WTC11 (cell line): ENCODE results near the gene ZBTB7B. TPM values are rescaled to one million over a fixed set of nuclear protein-coding genes. Genes with fewer than 3 reads are reported as not detected.

Experiments
- ATAC-seq: fragments of 200-7000 bp; cut with Tn5 transposase; 2 replicates; pipeline ENCODE4 v1.10.0; 2021; ENCODE audit warnings: mild to moderate bottlenecking, moderate library complexity
- CTCF ChIA-PET: fragments of 300-600 bp; sonication (Branson Sonifier 250); formaldehyde crosslinking; loops from one replicate; lab custom pipeline; 2021; ENCODE audit warnings: antibody characterized with exemption; lab: Charles Lee
- POLR2A ChIA-PET: fragments of 350-600 bp; sonication (Branson Sonifier 250); formaldehyde crosslinking; loops from one replicate; lab custom pipeline; 2021; ENCODE audit warnings: antibody characterized with exemption; lab: Charles Lee
- DNase-seq: peaks from one replicate; pipeline ENCODE4 v3.0.0; 2021; ENCODE audit warnings: low spot score
- H3K27ac Mint-ChIP-seq: 2 replicates; pipeline ENCODE4 v1.8.0; 2021; ENCODE audit warnings: mixed read lengths
- H3K27me3 Mint-ChIP-seq: 2 replicates; pipeline ENCODE4 v1.8.0; 2021; ENCODE audit warnings: low read depth, mild to moderate bottlenecking, moderate library complexity, mixed read lengths
- H3K36me3 Mint-ChIP-seq: 2 replicates; pipeline ENCODE4 v1.8.0; 2021; ENCODE audit warnings: mixed read lengths
- H3K4me1 Mint-ChIP-seq: 2 replicates; pipeline ENCODE4 v1.8.0; 2022; ENCODE audit warnings: mixed read lengths
- H3K4me3 Mint-ChIP-seq: 2 replicates; pipeline ENCODE4 v1.8.0; 2021; ENCODE audit warnings: mild to moderate bottlenecking, moderate library complexity, mixed read lengths
- H3K9me3 Mint-ChIP-seq: 2 replicates; pipeline ENCODE4 v1.8.0; 2021; ENCODE audit warnings: mixed read lengths
- KAT7 ChIP-seq: sonication (generic); formaldehyde crosslinking; IDR thresholded peaks from 2 replicates; pipeline ENCODE4 v1.8.1; 2023; ENCODE audit warnings: missing genetic modification reagents, mild to moderate bottlenecking, borderline replicate concordance
- MXD4 ChIP-seq: fragments of 250-450 bp; sonication (Bioruptor Pico); IDR thresholded peaks from 2 replicates; pipeline ENCODE4 v1.8.0; 2021; ENCODE audit warnings: mild to moderate bottlenecking, moderate library complexity, borderline replicate concordance
- NFE2L1 ChIP-seq: sonication (generic); formaldehyde crosslinking; IDR thresholded peaks from 2 replicates; pipeline ENCODE4 v1.8.1; 2023; ENCODE audit warnings: missing genetic modification reagents
- NFYB ChIP-seq: sonication (generic); formaldehyde crosslinking; conservative IDR thresholded peaks from 2 replicates; pipeline ENCODE4 v1.8.0; 2022; ENCODE audit warnings: low read depth, missing genetic modification reagents
- PRRX2 ChIP-seq: fragments of 250-450 bp; sonication (Bioruptor Pico); IDR thresholded peaks from 2 replicates; pipeline ENCODE4 v1.8.0; 2021; ENCODE audit warnings: mild to moderate bottlenecking
- SMAD3 ChIP-seq: sonication (generic); formaldehyde crosslinking; IDR thresholded peaks from 2 replicates; pipeline ENCODE4 v1.8.0; 2022; ENCODE audit warnings: missing genetic modification reagents, mild to moderate bottlenecking, borderline replicate concordance
- SP1 ChIP-seq: sonication (generic); formaldehyde crosslinking; conservative IDR thresholded peaks from 2 replicates; pipeline ENCODE4 v1.8.1; 2022; ENCODE audit warnings: missing genetic modification reagents
- ZNF232 ChIP-seq: sonication (generic); formaldehyde crosslinking; IDR thresholded peaks from 2 replicates; pipeline ENCODE4 v1.8.0; 2022; ENCODE audit warnings: mild to moderate bottlenecking, missing genetic modification reagents
- ZNF396 ChIP-seq: fragments of 250-450 bp; sonication (Bioruptor Pico); IDR thresholded peaks from 2 replicates; pipeline ENCODE4 v1.8.0; 2021; ENCODE audit warnings: mild to moderate bottlenecking, moderate library complexity, borderline replicate concordance
- ZNF423 ChIP-seq: fragments of 250-450 bp; sonication (Bioruptor Pico); IDR thresholded peaks from 2 replicates; pipeline ENCODE4 v2.1.2; 2022; ENCODE audit warnings: mild to moderate bottlenecking, moderate library complexity
- total RNA-seq: library from RNA; stranded (reverse); gene quantifications from 3 replicates; pipeline ENCODE4 v1.2.3, GENCODE V29; 2021
- TF ChIP-seq, protein P1 (sequence below): sonication (generic); formaldehyde crosslinking; IDR thresholded peaks from 2 replicates; pipeline ENCODE4 v1.8.1; 2023; ENCODE audit warnings: mild to moderate bottlenecking, missing genetic modification reagents
- TF ChIP-seq, protein P2 (sequence below): sonication (generic); formaldehyde crosslinking; IDR thresholded peaks from 2 replicates; pipeline ENCODE4 v1.8.1; 2022; ENCODE audit warnings: missing genetic modification reagents, borderline replicate concordance
- TF ChIP-seq, protein P3 (sequence below): sonication (generic); formaldehyde crosslinking; IDR thresholded peaks from 2 replicates; pipeline ENCODE4 v1.8.0; 2023; ENCODE audit warnings: mild to moderate bottlenecking, missing genetic modification reagents
- TF ChIP-seq, protein P4 (sequence below): fragments of 250-450 bp; sonication (Bioruptor Pico); IDR thresholded peaks from 2 replicates; pipeline ENCODE4 v1.9.0; 2021; ENCODE audit warnings: mild to moderate bottlenecking
- TF ChIP-seq, protein P5 (sequence below): sonication (generic); formaldehyde crosslinking; IDR thresholded peaks from 2 replicates; pipeline ENCODE4 v1.8.1; 2023; ENCODE audit warnings: mild to moderate bottlenecking, missing genetic modification reagents, borderline replicate concordance
- TF ChIP-seq, protein P6 (sequence below): sonication (generic); formaldehyde crosslinking; IDR thresholded peaks from 2 replicates; pipeline ENCODE4 v1.8.1; 2022; ENCODE audit warnings: low read depth, missing genetic modification reagents, borderline replicate concordance

The ZBTB7B gene
- total RNA-seq, 1 experiment from 2014 or later: 29.8 TPM

DNA sequence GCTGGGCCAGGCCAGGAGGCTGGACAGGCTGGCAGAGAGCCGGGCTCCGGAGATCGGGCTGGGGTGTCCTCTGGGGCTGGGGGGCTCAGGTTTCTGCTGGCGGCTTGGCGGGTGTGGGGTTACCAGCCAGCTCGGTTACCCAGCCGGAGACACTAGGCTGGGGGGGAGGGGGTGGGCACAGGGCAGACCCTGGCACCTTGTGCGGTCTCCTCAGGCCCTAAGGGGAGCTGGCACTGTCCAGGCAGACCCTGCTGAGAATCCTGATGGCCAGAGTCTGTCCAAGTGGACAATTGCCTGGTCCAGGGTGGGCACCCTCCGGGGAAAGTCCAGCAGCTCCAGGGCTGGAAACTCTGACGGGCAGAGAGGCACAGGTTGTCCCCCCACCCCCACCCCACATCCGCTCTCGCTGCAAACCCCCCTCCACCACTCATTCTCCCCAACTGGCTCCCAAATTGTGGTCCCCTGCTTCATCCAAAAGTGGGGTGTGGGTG lies 6.7 kb downstream of the ZBTB7B start (continued):
- TF ChIP-seq, protein P1, sequence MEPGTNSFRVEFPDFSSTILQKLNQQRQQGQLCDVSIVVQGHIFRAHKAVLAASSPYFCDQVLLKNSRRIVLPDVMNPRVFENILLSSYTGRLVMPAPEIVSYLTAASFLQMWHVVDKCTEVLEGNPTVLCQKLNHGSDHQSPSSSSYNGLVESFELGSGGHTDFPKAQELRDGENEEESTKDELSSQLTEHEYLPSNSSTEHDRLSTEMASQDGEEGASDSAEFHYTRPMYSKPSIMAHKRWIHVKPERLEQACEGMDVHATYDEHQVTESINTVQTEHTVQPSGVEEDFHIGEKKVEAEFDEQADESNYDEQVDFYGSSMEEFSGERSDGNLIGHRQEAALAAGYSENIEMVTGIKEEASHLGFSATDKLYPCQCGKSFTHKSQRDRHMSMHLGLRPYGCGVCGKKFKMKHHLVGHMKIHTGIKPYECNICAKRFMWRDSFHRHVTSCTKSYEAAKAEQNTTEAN (CRISPR knock-in tag): no peak
- TF ChIP-seq ZNF232 (CRISPR knock-in tag): no peak

DNA sequence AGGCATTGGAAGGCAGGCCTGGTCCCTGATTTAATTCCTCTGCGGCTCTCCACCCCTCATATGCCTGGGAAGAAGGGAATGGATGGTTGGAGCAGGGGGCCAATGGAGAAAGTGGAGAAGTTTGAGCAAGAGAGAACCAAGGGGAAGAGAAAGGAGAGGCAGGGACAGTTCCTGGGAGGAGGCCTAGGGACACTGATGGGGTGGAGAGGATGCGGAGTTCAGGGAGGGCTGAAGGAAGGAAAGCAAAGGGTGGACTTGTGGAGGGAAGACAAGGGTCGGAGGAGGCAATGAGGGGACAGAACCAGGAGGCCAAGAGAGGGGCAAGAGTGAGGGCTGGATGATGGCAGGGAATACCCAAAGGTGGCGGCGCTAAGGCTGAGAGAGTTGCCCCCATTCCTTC lies 7.1 kb downstream of the ZBTB7B start:
- Mint-ChIP-seq H3K9me3 (no peaks in the 10 kb centered on the region), H3K27me3 (no peaks in the 10 kb centered on the region), H3K4me3 (no peak overlapping the region; the same call in 1 of the 2 replicates), H3K4me1 (peaks cover 56% of the 10 kb centered on the region), H3K27ac (no peak overlapping the region; the same call in 1 of the 2 replicates), H3K36me3 (peaks cover 4% of the 10 kb centered on the region; the same call in 1 of the 2 replicates)
- CTCF ChIA-PET: interaction anchor here (1.1 to 4.3 kb wide), 3 partner anchors 7 to 52 kb away, joined by 8 to 58 read pairs (median 23); partner anchors contain the start of gene ADAM15
- TF ChIP-seq SMAD3 (no peak), ZNF423 (CRISPR knock-in tag) (no peak), PRRX2 (CRISPR knock-in tag) (no peak), MXD4 (CRISPR knock-in tag) (no peak), NFE2L1 (no peak), SP1 (CRISPR knock-in tag) (no peak)
- TF ChIP-seq, protein P2, sequence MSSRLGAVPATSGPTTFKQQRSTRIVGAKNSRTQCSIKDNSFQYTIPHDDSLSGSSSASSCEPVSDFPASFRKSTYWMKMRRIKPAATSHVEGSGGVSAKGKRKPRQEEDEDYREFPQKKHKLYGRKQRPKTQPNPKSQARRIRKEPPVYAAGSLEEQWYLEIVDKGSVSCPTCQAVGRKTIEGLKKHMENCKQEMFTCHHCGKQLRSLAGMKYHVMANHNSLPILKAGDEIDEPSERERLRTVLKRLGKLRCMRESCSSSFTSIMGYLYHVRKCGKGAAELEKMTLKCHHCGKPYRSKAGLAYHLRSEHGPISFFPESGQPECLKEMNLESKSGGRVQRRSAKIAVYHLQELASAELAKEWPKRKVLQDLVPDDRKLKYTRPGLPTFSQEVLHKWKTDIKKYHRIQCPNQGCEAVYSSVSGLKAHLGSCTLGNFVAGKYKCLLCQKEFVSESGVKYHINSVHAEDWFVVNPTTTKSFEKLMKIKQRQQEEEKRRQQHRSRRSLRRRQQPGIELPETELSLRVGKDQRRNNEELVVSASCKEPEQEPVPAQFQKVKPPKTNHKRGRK (CRISPR knock-in tag): no peak
- TF ChIP-seq, protein P3, sequence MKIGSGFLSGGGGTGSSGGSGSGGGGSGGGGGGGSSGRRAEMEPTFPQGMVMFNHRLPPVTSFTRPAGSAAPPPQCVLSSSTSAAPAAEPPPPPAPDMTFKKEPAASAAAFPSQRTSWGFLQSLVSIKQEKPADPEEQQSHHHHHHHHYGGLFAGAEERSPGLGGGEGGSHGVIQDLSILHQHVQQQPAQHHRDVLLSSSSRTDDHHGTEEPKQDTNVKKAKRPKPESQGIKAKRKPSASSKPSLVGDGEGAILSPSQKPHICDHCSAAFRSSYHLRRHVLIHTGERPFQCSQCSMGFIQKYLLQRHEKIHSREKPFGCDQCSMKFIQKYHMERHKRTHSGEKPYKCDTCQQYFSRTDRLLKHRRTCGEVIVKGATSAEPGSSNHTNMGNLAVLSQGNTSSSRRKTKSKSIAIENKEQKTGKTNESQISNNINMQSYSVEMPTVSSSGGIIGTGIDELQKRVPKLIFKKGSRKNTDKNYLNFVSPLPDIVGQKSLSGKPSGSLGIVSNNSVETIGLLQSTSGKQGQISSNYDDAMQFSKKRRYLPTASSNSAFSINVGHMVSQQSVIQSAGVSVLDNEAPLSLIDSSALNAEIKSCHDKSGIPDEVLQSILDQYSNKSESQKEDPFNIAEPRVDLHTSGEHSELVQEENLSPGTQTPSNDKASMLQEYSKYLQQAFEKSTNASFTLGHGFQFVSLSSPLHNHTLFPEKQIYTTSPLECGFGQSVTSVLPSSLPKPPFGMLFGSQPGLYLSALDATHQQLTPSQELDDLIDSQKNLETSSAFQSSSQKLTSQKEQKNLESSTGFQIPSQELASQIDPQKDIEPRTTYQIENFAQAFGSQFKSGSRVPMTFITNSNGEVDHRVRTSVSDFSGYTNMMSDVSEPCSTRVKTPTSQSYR (CRISPR knock-in tag): no peak
- TF ChIP-seq, protein P4, sequence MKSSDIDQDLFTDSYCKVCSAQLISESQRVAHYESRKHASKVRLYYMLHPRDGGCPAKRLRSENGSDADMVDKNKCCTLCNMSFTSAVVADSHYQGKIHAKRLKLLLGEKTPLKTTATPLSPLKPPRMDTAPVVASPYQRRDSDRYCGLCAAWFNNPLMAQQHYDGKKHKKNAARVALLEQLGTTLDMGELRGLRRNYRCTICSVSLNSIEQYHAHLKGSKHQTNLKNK (CRISPR knock-in tag): no peak
- ATAC-seq (no peak), DNase-seq (no peak)
- POLR2A ChIA-PET: interaction anchor here (1.3 kb wide), 1 partner anchor 39 kb away, joined by 3 read pairs; the partner anchor contains the start of gene SHC1

DNA sequence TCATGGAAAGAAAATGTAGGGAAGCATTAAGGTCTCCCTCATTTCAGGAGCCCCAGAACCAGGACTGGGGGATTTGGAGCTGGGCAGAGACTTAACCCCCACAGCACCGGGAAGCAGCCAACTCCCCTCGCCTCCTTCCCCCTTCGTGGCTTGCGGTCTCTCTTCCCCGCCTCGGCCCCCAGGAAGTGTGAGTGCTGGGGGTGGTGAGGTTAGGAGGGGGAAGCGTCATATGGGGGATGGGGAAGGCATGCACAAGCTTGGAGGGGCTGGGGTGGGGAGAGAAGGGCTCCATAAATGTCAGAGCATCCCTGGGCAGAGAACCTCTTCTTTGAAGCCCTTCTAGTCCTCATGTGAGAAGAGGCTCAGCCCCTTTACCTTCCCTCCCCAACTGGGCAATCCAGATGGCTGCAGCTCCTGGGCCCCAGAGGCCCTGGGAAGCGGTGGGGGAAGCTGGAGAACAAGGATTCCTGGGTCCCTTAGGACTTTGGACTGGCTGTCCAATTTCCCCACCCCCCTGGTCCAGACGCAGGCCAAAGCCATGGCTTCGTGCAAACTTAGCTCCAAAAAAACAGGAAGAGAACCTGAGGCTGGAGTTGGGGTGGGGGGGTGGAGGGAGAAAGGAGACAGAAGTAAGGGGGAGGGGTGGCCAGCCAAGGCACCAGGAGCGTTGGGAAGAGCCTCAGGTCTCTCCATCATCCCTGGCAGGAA lies 7.8 kb downstream of the ZBTB7B start:
- H3K9me3 Mint-ChIP-seq: no peaks in the 10 kb centered on the region
- TF ChIP-seq KAT7 (CRISPR knock-in tag): no peak
- TF ChIP-seq, protein P5, sequence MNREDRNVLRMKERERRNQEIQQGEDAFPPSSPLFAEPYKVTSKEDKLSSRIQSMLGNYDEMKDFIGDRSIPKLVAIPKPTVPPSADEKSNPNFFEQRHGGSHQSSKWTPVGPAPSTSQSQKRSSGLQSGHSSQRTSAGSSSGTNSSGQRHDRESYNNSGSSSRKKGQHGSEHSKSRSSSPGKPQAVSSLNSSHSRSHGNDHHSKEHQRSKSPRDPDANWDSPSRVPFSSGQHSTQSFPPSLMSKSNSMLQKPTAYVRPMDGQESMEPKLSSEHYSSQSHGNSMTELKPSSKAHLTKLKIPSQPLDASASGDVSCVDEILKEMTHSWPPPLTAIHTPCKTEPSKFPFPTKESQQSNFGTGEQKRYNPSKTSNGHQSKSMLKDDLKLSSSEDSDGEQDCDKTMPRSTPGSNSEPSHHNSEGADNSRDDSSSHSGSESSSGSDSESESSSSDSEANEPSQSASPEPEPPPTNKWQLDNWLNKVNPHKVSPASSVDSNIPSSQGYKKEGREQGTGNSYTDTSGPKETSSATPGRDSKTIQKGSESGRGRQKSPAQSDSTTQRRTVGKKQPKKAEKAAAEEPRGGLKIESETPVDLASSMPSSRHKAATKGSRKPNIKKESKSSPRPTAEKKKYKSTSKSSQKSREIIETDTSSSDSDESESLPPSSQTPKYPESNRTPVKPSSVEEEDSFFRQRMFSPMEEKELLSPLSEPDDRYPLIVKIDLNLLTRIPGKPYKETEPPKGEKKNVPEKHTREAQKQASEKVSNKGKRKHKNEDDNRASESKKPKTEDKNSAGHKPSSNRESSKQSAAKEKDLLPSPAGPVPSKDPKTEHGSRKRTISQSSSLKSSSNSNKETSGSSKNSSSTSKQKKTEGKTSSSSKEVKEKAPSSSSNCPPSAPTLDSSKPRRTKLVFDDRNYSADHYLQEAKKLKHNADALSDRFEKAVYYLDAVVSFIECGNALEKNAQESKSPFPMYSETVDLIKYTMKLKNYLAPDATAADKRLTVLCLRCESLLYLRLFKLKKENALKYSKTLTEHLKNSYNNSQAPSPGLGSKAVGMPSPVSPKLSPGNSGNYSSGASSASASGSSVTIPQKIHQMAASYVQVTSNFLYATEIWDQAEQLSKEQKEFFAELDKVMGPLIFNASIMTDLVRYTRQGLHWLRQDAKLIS (CRISPR knock-in tag): no peak
- TF ChIP-seq, protein P6, sequence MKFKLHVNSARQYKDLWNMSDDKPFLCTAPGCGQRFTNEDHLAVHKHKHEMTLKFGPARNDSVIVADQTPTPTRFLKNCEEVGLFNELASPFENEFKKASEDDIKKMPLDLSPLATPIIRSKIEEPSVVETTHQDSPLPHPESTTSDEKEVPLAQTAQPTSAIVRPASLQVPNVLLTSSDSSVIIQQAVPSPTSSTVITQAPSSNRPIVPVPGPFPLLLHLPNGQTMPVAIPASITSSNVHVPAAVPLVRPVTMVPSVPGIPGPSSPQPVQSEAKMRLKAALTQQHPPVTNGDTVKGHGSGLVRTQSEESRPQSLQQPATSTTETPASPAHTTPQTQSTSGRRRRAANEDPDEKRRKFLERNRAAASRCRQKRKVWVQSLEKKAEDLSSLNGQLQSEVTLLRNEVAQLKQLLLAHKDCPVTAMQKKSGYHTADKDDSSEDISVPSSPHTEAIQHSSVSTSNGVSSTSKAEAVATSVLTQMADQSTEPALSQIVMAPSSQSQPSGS (CRISPR knock-in tag): no peak
- TF ChIP-seq, protein P3 (CRISPR knock-in tag): no peak
- no peak for TF ChIP-seq ZNF396 (CRISPR knock-in tag)
- no peak for TF ChIP-seq NFYB (CRISPR knock-in tag)

More for the DNA sequence above, 7.8 kb downstream of the ZBTB7B start:
- Mint-ChIP-seq H3K4me3 (no peak overlapping the region; the same call in 1 of the 2 replicates), H3K27me3 (no peaks in the 10 kb centered on the region), H3K4me1 (peaks cover 52% of the 10 kb centered on the region), H3K27ac (no peak overlapping the region), H3K36me3 (peaks cover 4% of the 10 kb centered on the region; the same call in 1 of the 2 replicates)
- CTCF ChIA-PET: interaction anchor here (0.7 to 3.5 kb wide), 5 partner anchors 9 to 51 kb away, joined by 3 to 34 read pairs (median 22); partner anchors contain the start of gene ADAM15
- DNase-seq (no peak), ATAC-seq (no peak)
- POLR2A ChIA-PET: no interaction called here
